Right forelimb (tissue), 1 donor: ENCODE measurements around the gene NCOA6.
"Not testable (repeated sequence)": the region's sequence is repeated elsewhere in the genome, so short reads cannot be mapped to it uniquely, and the experiment has no call there.

Experiments
- DNase-seq: peaks from one replicate; pipeline ENCODE4 v3.0.0-alpha.2; 2018

Gene NCOA6

DNA sequence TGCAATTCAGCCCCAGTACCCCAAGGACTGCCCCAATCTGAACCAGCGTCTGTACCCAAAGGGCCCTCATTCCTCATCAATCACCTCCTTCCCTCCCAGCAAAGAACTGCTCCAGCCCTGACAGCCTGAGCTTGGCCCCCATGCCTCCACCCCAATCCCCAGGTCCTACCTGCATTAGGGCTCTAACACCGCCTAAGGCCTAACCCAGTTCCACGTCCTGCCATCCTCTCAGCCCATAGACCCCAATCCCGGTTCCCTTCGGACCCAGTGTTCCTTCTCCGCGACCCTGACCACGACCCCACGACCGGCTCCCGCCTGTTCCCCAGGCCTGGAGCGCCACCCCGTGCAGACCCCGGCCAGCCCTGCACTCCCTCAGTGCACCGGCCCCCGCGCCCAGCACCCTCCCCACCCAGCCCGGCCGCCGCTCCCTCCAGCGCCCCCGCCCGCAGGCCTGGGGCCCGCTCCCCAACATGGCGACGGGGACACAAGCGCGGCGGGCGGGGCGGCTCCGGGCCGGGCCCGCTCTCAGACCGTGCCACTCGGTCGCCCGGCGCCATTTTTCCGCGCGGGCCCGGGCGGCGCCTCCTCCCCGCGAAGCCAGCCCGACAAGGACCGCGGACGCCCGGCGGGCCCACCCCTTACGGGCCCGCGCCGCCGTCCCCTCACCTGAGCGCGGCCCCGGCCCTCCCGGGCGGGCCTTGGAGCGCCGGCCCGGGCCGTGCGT lies 483 bp downstream of the NCOA6 start:
- peak; percentile 76 for DNase-seq

DNA sequence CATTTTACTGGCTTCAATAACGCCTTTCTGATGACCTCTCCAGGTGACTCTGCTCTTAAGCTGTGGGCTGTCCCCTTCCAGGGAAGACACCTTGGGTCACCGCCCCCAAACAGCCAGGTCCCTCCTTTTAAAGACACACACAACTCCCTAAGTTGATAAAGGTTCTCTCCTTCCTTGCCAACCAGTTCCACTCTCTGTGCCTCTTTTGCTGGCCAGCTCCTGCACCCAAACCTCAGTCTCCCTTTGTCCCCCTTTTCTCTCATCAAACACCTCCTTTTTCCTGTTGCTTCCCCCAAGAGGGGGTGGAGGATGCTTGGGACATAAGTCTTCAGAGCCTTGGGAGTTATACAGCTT lies 1.0 kb downstream of the NCOA6 start:
- peak; percentile 55 for DNase-seq

- no peak for DNase-seq
These were observed 1.4 kb downstream of the NCOA6 start for GRCh38 chr20:34824026-34824425.

DNA sequence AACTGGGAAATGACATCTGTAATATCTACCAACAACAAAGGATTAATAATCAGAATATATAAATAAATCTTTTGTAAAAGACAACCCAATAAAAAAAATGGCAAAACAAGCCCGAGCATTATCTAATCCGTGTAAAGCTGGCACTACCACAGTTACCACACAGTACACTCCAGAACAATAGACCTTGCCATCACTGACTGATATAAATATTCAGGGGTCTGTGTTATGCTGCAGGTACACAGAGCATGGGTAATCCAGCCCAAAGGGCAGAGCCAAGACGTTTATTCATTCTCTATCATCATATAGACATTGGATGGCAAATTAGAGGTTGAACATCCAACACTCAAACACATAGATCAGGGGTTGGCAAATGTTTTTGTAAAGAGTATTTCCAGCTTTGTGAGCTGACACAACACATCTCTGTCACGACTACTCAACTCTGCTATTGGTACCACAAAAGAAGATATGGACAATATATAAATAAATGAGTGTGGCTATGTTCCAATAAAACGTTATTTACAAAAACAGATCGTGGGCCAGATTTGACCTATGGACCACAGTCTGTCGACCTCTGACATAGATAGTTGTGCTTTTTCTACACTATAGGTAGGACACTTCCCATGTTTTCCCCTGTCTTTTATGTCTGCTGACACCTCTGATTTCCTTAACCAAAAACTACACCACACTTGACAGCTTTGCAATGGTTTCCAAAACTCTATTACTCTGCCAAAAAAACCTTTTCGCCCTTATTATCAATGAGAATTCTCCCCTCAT lies 4.5 kb downstream of the NCOA6 start:
- DNase-seq = no peak

- no peak for DNase-seq
These were observed 7.7 kb downstream of the NCOA6 start for GRCh38 chr20:34817801-34818200.

DNA sequence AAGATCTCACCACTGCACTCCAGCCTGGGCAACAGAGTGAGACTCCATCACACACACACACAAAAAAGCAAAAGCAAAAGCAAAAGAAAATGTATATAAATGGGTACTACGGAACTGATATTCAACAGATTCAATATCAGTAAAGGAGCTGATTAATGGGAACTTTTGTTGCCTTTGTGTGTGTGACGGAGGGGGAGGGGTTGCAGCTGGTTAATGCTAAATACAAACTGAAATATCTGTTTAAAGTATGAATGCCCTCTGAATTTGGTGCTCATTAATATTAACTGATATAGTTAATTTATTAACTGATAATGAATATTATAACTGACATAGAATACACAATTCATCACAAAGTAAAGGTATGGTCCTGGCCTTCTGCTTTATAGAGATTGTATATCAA lies 8.4 kb downstream of the NCOA6 start:
- DNase-seq = no peak

- DNase-seq = no peak
These were observed 9.8 kb downstream of the NCOA6 start for GRCh38 chr20:34815636-34816035.

DNA sequence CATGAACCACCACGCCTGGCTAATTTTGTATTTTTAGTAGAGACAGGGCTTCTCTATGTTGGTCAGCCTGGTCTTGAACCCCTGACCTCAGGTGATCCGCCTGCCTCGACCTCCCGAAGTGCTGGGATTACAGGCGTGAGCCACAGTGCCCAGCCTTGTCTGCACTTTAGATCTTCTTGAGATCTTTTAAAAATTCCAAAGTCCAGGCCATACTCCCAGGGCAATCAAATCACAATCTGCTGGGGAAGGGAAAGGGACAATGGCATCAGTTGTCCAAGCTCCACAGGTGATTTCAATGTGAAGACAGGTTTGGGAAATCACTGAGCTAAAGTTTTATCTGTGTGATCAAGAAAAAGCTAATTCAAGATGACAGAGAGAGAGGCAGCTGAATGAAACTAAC lies 16.9 kb downstream of the NCOA6 start:
- DNase-seq = no peak

DNA sequence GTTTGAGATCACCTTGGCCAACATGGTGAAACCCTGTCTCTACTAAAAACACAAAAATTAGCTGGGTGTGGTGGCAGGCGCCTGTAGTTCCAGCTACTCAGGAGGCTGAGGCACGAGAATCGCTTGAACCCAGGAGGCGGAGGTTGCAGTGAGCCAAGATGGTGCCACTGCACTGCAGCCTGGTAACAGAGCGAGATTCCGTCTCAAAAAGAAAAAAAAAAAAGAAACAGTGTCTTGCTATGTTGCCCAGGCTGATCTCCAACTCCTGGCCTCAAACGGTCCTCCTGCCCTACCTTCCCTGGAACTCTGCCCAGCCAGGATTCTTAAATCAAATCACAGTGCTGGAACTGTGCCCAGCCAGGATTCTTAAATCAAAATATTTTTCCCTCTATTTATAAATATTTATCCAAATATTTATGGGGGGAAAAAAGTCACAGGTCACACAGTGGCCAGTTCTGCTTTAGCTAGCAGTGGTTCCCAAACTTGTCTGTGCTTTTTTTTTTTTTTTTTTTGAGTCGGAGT lies 17.4 kb downstream of the NCOA6 start:
- not testable (repeated sequence) for DNase-seq

DNA sequence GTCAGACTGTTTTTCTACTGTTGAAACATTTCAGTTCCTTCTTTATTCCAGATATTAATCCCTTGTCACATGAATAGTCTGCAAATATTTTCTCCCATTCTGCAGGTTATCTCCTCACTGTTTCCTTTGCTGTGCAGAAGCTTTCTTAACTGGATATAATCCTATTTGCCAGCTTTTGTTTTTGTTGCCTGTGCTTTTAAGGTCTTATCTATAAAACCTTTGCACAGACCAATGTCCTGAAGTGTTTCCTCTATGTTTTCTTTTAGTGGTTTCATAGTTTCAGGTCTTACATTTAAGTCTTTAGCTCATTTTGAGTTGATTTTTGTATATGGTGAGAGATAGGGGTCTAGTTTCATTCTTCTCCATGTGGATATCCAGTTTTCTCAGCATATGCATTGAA lies 19.2 kb downstream of the NCOA6 start:
- DNase-seq = no peak

- no peak for DNase-seq
These were observed 26.6 kb downstream of the NCOA6 start for GRCh38 chr20:34798871-34799270.

DNA sequence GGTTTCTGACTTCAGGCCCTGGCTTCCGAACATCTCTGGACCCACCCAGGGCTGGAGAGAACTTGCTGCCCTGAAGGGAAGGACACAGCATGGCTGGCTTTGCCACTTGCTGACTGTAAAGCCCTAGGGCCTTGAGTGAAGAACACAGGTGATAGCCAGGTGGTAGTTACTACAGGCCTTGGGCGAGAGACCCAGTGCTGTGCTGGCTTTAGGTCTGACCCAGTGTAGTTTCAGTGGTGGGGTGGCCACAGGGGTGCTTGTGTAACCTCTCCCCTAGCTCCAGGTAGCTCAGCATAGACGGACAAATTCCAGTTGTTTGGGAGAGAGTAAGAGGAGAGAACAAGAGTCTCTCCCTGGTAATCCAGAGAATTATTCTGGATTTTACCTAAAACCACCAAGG lies 27.1 kb downstream of the NCOA6 start:
- DNase-seq = no peak

- no peak for DNase-seq
These were observed 28.1 kb downstream of the NCOA6 start for GRCh38 chr20:34797012-34797995.

GRCh38 chr20:34794006-34794585 lies 31.4 kb downstream of the NCOA6 start:
- no peak for DNase-seq

DNA sequence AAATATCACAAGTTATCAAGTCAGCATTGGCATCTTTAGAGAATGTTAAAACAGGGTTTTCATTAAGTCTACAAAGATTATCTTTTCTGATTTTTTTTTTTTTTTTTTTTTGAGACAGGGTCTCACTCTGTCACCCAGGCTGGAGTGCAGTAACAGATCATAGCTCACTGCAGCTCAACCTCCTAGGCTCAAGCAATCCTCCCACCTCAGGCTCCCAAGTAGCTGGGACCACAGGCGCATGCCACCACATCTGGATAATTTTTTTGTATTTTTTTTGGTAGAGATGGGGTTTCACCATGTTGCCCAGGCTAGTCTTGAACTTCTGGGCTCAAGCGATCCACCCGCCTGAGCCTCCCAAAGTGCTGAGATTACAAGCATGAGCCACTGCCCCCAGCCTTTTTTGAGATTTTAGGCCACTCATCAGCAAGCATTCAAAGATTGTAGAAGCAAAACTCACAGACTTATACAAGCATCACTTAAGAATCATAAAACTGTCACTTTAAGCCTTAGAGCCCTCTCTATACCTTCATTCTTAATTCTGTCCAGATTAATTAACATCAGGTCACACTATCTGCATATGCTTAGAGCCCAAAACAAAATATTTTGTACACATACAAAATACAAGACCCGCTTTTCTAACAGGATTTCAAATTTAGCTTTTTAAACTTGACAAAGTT lies 32.6 kb downstream of the NCOA6 start:
- DNase-seq = no peak

DNA sequence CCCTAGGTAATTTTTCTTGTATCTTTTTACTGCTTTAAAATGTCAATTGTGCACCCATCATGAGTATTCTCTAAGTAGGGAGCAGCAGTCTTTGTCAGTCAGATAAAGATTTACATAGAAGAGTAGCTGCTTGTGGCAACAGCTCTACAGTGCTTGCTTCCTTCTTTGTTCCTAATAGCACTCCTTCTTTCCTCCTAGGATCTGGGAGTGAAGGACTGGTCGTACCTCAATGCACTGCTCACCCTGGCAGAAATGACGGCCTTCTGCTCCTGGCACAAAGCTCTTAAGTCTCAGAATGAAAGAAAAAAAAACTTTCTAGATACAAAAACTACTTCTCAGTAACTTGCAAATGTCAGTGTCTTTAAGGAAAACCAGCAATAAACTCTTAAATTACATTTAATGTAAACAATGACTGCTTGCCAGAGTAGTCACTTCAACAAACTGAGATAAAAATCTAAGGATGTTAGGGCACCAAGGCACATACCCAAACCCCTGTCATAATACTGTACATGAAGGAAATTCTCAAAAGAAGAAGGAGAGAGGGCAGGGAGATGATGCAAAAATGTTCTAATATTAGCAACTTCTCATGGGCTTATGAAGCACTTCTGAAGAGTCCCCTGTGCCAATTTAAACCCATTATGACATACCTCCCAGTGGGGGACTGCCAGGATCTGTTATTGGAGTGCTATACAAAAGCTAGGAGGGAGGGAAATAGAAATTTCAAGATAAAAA lies 34.0 kb downstream of the NCOA6 start:
- no peak for DNase-seq

DNA sequence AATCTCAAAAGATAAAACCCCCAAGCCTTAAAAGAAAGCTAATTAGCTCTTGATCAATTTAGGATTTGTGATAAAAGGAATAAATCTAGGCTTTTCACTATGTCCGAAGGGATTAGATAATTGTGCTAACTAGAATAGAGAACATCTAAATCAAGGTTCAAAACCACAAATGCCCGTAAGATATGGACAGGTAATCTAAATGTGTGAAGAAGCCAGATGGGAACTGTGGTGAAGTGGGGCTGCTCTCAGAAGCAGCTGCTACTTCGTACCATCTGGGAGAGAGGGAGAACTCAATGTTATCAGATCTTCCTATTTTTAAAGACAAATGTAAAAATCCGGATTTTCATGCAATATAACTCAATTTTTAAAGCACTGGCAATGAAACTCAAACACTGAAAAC lies 44.2 kb downstream of the NCOA6 start:
- DNase-seq = no peak

- not testable (repeated sequence) for DNase-seq
These were observed 45.2 kb downstream of the NCOA6 start for GRCh38 chr20:34780291-34780690.

DNA sequence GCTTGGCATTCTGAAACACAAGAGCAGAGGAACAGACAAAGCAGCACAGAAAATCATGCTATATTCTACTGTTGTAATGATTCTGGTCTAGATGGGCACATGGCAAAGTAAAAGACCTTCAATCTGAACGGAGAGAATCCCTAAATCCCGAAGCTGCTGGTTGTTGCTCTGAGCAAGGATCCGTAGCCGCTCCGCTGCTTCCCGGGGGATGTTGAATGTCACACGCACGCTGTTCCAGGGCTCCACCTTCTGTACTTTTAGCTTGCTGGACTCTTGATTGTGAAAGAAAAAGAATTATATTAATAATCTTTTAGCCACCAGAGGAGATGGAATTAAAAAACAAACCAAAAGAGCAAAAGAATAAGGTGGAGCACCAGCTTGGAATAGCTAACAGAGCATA lies 49.3 kb downstream of the NCOA6 start:
- no peak for DNase-seq

- DNase-seq = no peak
These were observed 50.6 kb downstream of the NCOA6 start for GRCh38 chr20:34774886-34775285.

DNA sequence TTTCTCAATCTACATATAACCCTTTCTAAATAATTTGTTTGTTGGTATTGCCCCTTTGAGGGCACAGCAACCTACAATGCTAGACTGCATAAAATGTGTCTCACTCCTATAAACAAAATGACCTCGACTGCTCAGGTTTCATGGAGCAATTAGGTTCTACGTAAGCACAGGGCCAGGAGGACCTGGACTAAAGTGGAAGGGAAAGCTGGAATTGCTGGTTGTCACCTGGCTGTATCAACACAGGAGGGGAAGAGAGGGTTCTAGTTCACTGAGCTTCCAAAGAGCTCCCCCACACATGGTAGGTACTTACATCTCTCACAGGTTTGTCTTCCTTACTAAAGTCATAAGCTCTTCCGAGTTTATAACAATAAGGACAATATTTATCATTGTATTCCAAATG lies 51.0 kb downstream of the NCOA6 start:
- no peak for DNase-seq
